Muscle layer of colon (tissue), 2 donors: ENCODE data around the gene NOXA1.

ENCODE experiments used
- H3K27ac ChIP-seq: one replicate; pipeline ENCODE4 v1.7.0; 2013; ENCODE audit warnings: low read depth, mild to moderate bottlenecking, low read length, moderate library complexity
- H3K27me3 ChIP-seq, 2 donors: one replicate each; pipeline ENCODE4 v1.7.0; 2013; ENCODE audit warnings: low read length in 2 of 2, mild to moderate bottlenecking in 2 of 2; ENCODE audit not compliant: insufficient read depth in 2 of 2, control insufficient read depth in 1 of 2
- H3K36me3 ChIP-seq: one replicate; pipeline ENCODE4 v1.7.0; 2013; ENCODE audit warnings: mild to moderate bottlenecking, low read length; ENCODE audit not compliant: insufficient read depth
- H3K4me1 ChIP-seq: one replicate; pipeline ENCODE4 v1.7.0; 2013; ENCODE audit warnings: mild to moderate bottlenecking, low read length; ENCODE audit not compliant: insufficient read depth
- H3K4me3 ChIP-seq, 2 donors: one replicate each; pipeline ENCODE4 v1.7.0; 2013; ENCODE audit warnings: low read length in 2 of 2, low read depth in 1 of 2, mild to moderate bottlenecking in 1 of 2, moderate library complexity in 1 of 2
- H3K9ac ChIP-seq: one replicate; pipeline ENCODE4 v1.7.0; 2013; ENCODE audit warnings: low read length
- H3K9me3 ChIP-seq: one replicate; pipeline ENCODE4 v1.7.0; 2013; ENCODE audit warnings: mild to moderate bottlenecking, low read length
- donor health status: abdominal sarcoma.
- donor health status: Adenocarcinoma of cecum.

NOXA1 gene

GRCh38 chr9:137390553-137391410 lies 32.4 kb upstream of the NOXA1 start:
- no peak overlapping the region for H3K4me3 ChIP-seq
- no peaks in the 10 kb centered on the region for H3K36me3 ChIP-seq
- no peaks in the 10 kb centered on the region for H3K9me3 ChIP-seq
- no peaks in the 10 kb centered on the region for H3K27me3 ChIP-seq
- H3K27ac ChIP-seq, result no peak overlapping the region
- no peak overlapping the region for H3K9ac ChIP-seq
- H3K4me1 ChIP-seq, result no peaks in the 10 kb centered on the region

GRCh38 chr9:137391411-137391754 lies 31.8 kb upstream of the NOXA1 start:
- no peaks in the 10 kb centered on the region for H3K36me3 ChIP-seq
- no peak overlapping the region for H3K27ac ChIP-seq
- H3K27me3 ChIP-seq, result no peaks in the 10 kb centered on the region
- H3K4me3 ChIP-seq, result no peak overlapping the region
- no peaks in the 10 kb centered on the region for H3K4me1 ChIP-seq
- no peaks in the 10 kb centered on the region for H3K9me3 ChIP-seq
- no peak overlapping the region for H3K9ac ChIP-seq

- H3K27ac ChIP-seq, result no peak overlapping the region
- H3K4me3 ChIP-seq, result no peak overlapping the region
- H3K27me3 ChIP-seq, result no peaks in the 10 kb centered on the region
- H3K9me3 ChIP-seq, result no peaks in the 10 kb centered on the region
- no peaks in the 10 kb centered on the region for H3K36me3 ChIP-seq
- H3K9ac ChIP-seq, result no peak overlapping the region
- no peaks in the 10 kb centered on the region for H3K4me1 ChIP-seq
These were observed 30.8 kb upstream of the NOXA1 start for GRCh38 chr9:137392232-137393007.

DNA sequence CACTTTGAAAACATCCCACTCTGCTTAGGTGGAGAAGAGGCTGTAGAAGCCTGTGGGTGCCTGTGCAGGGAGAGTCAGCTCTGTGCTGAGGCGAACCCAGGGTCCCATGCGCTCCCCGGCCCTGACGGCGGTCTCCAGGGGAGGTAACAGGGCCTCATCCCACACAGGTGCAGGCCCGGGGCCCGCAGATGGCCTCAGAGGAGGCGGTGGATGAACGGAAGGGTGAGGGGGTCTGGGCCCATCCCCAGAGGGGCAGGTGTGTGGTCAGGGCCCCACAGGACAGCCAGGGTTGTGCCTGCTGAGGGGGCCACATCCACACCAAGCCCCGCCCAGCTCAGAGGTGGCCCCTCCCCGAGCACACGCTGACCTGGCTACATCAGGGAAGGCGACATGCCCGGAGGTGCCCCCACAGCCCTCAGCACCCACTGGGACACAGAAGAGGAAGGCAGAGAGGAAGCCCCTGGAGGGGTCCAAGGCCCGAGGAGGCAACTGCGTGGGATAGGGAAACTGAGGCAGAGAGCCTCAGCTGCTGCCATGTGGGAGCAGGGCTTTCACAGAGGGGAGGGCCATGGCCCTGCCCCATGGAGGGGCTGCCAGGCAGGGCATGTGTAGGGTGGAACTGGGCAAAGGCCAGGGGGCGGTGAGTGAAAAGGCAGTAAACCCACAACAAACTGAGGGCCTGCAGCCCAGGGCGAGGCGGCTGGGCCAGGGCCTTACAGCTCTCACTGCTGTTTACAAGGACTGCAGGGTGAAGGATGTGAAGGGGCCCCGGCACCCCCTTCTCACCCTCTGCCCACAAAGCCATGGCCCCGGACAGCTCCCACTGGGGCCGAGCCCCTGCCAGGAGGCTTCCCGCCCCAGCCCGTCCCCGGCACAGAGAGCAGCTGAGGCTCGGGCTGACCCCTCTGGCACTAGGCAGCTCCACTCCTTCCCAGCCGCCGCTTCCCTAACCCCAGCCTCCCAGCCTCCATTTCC lies 29.7 kb upstream of the NOXA1 start:
- no peaks in the 10 kb centered on the region for H3K4me1 ChIP-seq
- no peak overlapping the region for H3K9ac ChIP-seq
- no peak overlapping the region for H3K4me3 ChIP-seq
- H3K36me3 ChIP-seq, result no peaks in the 10 kb centered on the region
- no peaks in the 10 kb centered on the region for H3K9me3 ChIP-seq
- no peak overlapping the region for H3K27ac ChIP-seq
- H3K27me3 ChIP-seq, result no peaks in the 10 kb centered on the region

GRCh38 chr9:137394866-137395665 lies 28.1 kb upstream of the NOXA1 start:
- Histone ChIP-seq H3K36me3 (no peaks in the 10 kb centered on the region), H3K4me1 (no peaks in the 10 kb centered on the region), H3K9me3 (no peaks in the 10 kb centered on the region), H3K27me3 (no peaks in the 10 kb centered on the region), H3K4me3 (no peak overlapping the region), H3K9ac (no peak overlapping the region), H3K27ac (no peak overlapping the region)

- H3K9ac ChIP-seq, result no peak overlapping the region
- no peaks in the 10 kb centered on the region for H3K27me3 ChIP-seq
- no peak overlapping the region for H3K27ac ChIP-seq
- H3K4me3 ChIP-seq, result no peak overlapping the region
- H3K36me3 ChIP-seq, result no peaks in the 10 kb centered on the region
- H3K4me1 ChIP-seq, result no peaks in the 10 kb centered on the region
- H3K9me3 ChIP-seq, result no peaks in the 10 kb centered on the region
These were observed 27.6 kb upstream of the NOXA1 start for GRCh38 chr9:137395666-137396010.

DNA sequence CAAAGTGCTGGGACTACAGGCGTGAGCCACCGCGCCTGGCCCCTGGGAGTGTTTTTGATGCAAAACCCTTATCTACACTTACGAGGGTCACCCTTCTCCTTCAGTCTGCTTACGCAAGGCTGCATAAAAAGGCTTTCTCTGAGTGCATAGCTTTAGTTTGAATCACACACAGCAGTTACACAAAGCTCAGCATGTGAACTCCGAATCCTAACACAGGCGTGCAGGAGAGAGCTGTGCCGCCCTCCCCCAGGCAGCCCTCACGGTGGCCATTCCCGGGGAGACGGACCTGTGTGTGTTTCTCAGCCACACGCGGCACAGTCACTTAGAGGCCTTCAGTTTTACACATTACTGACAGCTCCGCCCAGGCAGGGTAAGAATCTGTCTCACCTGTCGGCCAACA lies 27.0 kb upstream of the NOXA1 start:
- Histone ChIP-seq H3K9ac (no peak overlapping the region), H3K27me3 (no peaks in the 10 kb centered on the region), H3K4me3 (no peak overlapping the region), H3K36me3 (no peaks in the 10 kb centered on the region), H3K27ac (no peak overlapping the region), H3K4me1 (no peaks in the 10 kb centered on the region), H3K9me3 (no peaks in the 10 kb centered on the region)

DNA sequence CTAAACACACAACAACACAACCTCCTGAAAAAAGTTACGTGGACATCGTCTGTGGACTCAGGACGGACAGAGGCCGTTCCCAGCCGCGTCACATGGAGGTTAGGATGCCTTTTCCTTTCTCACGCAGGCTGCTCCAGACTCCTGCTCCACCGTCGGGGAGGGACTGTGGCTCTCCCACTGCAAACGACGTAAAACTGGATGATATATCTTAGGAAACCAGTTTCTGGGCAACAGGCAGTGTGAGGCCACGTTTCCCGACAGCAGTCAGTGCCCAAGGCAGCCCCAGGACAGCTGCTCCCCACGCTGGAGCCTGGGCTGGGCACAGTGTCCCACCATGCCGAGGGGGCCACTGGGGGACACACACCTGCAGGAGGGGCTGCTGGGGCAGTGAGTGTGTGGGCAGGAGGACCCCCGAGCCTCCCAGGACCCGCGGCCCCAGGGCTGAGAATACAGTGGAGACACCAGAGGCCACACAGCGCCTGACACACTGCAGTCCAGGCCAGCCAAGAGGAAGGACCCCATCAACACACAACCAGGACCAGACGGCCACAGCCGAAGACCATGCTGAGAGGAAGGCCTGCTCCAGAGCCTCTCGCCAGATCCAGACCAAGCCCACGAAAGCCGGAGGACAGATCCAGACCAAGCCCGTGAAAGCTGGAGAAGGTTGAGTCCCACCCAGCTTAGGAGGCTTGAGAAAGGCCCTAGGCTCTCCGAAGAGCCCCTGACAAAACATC lies 26.4 kb upstream of the NOXA1 start:
- Histone ChIP-seq H3K9me3 (no peaks in the 10 kb centered on the region), H3K4me1 (no peaks in the 10 kb centered on the region), H3K36me3 (no peaks in the 10 kb centered on the region), H3K9ac (no peak overlapping the region), H3K27me3 (no peaks in the 10 kb centered on the region), H3K27ac (no peak overlapping the region), H3K4me3 (no peak overlapping the region)

- Histone ChIP-seq H3K27ac (no peak overlapping the region), H3K4me3 (no peak overlapping the region), H3K4me1 (no peaks in the 10 kb centered on the region), H3K9me3 (no peaks in the 10 kb centered on the region), H3K36me3 (no peaks in the 10 kb centered on the region), H3K9ac (no peak overlapping the region), H3K27me3 (no peaks in the 10 kb centered on the region)
These were observed 25.3 kb upstream of the NOXA1 start for GRCh38 chr9:137397675-137398423.
